Measurements from ENCODE around the gene PARVA. TPM values are rescaled to one million over a fixed set of nuclear protein-coding genes. Genes with fewer than 3 reads are reported as not detected.
"Not testable (repeated sequence)": the region's sequence is repeated elsewhere in the genome, so short reads cannot be mapped to it uniquely, and the experiment has no call there.

The PARVA gene, protein sequence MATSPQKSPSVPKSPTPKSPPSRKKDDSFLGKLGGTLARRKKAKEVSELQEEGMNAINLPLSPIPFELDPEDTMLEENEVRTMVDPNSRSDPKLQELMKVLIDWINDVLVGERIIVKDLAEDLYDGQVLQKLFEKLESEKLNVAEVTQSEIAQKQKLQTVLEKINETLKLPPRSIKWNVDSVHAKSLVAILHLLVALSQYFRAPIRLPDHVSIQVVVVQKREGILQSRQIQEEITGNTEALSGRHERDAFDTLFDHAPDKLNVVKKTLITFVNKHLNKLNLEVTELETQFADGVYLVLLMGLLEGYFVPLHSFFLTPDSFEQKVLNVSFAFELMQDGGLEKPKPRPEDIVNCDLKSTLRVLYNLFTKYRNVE
- total RNA-seq (2014; rRNA removed; shearing (Covaris generic)) = 6.6 and 9.9 TPM in 2 replicates

DNA sequence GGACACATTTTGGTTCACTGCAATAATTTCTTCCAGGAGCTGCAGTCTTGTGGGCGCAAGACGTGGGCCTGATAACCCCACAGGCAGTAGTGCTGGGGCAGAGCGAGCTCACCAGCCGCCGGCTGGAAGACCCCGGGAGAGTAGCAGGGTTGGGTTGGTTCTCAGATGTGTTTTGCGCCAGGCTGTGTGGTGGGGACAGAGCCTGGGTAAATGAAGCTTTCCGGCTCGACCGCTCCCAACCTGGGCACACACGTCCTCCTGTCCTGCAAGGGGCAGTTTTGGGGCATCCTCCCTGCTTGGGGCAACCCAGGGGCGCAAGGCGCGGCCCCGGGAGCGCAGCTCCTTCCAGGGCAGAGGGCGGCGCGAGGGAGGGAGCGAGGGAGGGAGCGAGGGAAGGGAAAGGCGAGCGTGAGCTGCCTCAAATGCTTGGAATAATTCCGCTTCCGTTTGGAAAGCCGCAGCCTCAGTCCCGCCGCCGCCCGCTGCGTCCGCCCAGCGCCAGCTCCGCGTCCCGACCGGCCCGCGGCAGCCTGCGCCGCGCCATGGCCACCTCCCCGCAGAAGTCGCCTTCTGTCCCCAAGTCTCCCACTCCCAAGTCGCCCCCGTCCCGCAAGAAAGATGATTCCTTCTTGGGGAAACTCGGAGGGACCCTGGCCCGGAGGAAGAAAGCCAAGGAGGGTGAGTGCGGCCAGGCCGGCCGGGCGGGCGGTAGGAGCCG is at the start of gene PARVA:
Gene PARVA, plus strand, starts transcription at position 466 of the 718 bp plus-strand sequence. Its CDS starts 77 bp downstream, at position 543.
- in situ Hi-C loops (cut with HindIII; ENCODE audit: low sequenced_read_pairs) = no loop called here
- peak; percentile 66 for DNase-seq (ENCODE audit: low spot score)

GRCh38 chr11:12329169-12329568 is 48.2 kb upstream of the PARVA start:
- in situ Hi-C loops (cut with HindIII; ENCODE audit: low sequenced_read_pairs) = no loop called here
- no peak for DNase-seq (ENCODE audit: low spot score)

DNA sequence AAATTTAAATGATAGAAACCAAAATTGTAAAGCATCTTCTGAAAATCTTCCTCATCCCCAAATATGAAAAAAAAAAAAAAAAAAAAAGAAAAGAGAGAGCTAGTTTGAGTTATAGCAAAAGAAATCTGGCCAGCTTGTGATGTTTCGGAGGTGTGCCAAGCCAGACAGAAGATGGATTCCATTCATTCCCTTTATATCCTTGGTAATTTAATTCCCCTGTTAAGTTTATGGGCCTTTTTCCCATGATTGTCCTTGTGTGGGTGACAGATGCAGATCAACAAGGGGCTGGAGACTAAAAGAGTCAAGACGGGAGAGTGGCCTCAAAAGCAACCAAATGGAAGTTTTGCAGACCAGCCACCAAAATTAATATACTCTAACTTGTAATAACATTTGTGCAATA is 47.6 kb upstream of the PARVA start:
- no peak for DNase-seq (ENCODE audit: low spot score)
- in situ Hi-C loops (cut with HindIII; ENCODE audit: low sequenced_read_pairs) = no loop called here

GRCh38 chr11:12330485-12331231 is 46.7 kb upstream of the PARVA start:
- peak; percentile 12 for DNase-seq (ENCODE audit: low spot score)
- in situ Hi-C loops (cut with HindIII; ENCODE audit: low sequenced_read_pairs) = no loop called here

DNA sequence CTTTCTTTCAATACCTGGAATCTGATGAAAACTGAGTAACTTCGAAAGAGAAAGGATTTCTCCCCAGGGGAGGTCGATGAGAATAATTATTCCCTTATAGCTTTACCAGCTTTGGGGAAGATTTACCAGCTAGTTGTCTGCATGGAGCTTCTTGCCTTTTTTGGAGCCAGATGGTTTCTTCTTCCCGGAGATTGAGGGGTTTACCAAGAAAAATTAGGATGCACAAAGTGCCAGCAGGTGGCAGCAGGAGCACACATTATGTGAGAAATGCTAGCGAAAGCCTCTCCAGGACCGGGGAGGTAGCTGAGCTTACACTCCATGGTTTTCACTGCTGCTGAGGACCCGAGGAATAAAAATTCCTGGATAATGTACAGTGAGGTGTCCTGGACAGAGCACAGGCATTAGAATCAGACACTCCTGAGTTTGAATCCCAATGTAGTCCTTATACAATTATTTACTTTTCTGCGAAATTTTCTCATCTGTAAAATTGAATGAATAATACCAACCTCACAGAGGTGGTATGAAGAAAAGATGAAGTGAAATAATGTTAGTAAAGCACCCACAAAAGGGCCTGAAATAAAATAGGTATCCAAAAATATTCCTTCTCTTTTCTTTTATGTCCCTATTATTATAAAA is 46.0 kb upstream of the PARVA start:
- peak; percentile 94 for DNase-seq (ENCODE audit: low spot score)
- in situ Hi-C loops (cut with HindIII; ENCODE audit: low sequenced_read_pairs) = no loop called here

DNA sequence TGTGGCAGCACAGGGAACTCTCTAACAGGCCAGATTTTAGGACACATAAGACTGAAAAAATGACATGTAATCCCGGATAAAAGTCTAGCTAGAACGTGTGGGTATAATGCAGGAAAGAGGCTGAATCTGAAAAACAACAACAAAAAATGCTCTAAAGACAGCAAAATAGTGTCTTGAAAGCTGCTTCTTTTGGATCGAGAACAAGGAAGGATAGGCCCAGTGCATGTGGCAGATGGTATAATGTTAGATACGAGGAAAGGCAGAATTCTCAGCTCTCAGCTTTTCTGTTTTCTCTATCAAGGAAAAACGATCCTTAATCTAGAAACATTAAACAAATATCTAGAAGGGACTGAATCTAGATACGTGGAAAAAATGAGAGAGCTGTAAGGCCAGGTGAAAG is 33.8 kb upstream of the PARVA start:
- in situ Hi-C loops (cut with HindIII; ENCODE audit: low sequenced_read_pairs) = no loop called here
- DNase-seq (ENCODE audit: low spot score) = no peak

DNA sequence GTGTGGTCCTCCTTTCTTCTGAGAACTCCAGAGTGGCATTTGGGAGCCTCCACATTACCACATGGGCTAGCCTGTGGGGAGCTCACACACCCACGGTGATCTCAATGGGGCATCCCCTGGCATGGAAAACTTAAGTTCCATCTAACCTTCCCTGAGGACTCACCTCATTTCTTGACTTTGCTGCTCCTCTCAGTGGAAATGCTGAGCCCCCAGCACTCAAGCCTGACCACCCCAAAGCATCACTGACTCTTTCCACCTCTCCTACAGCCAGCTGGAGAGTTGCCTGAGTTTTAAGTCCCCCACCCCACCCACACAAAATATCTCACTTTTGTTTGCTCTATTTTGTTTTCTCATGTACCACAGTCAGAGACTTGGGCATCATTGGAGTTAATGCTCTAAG is 23.8 kb upstream of the PARVA start:
- DNase-seq (ENCODE audit: low spot score) = no peak
- in situ Hi-C loops (cut with HindIII; ENCODE audit: low sequenced_read_pairs) = no loop called here

DNA sequence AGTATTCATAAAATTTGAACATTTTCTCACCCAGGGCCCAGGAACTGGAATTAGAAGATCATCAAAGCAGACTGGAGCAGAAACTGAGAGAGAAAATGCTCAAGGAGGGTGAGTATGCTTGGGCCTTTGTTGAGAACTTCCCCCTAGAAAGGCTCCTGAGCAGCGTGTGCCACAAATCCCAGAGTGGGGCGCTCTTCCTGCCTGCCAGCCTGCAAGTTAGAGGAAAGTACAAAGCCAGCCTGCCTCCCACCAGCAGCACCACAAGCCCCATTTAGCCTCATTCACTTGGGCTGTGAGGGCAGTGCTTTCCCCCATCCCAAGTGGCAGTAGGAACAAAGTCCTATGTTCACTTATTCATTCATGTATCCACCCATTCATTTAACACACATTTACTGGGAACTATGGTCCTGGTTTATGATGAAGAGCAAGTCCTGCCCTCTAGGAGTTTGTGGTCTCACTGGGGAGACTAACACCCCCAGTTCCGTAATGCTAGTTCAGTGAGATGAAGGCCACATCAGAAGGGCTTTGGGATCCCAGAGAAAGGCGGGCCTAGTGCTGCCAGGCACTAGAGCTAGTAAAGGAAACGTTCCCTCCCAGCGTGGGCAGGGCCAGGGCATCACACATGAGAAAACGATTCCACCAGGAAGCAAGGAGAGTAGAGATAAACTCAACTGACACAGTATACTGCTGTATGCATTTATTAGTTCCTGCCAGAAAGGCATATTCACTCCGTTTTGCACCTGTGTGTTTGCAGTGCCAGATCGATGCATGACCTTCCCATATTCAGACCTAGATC is 22.4 kb upstream of the PARVA start:
- in situ Hi-C loops (cut with HindIII; ENCODE audit: low sequenced_read_pairs) = no loop called here

DNA sequence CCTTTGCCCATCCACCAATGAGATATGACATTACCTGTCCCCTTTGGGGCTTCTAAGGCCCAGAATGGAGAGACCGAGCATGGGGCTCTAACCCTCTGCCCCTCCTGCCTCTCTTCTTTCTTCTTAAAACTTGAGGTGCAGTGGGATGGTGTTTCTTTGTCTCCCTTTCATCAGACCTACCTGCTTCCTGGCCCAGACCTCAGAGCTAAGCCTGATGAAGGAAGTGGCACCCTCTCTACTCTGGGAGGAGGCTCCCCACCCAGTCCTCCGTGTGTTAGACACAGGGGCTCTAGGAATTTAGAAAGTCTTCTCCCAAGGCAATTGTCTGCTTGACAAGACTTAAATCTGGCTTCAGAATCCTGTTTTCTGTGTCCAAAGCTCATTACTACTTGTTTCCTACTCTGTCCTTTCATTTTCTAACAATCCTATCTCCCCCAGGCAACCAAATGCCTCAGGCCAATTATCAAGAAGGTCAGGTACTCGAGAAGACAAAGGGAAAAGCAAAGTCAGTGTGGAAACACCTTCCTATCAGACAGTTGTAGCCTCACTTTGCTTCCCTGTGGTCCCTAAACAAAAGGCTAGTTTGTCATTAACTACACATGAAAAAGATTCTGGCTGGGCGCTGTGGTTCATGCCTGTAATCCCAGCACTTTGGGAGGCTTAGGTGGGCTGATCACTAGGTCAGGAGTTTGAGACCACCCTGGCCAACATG is 20.3 kb upstream of the PARVA start:
- in situ Hi-C loops (cut with HindIII; ENCODE audit: low sequenced_read_pairs) = no loop called here
- no peak for DNase-seq (ENCODE audit: low spot score)

More for the DNA sequence above, 22.4 kb upstream of the PARVA start:
- DNase-seq (ENCODE audit: low spot score) = no peak

DNA sequence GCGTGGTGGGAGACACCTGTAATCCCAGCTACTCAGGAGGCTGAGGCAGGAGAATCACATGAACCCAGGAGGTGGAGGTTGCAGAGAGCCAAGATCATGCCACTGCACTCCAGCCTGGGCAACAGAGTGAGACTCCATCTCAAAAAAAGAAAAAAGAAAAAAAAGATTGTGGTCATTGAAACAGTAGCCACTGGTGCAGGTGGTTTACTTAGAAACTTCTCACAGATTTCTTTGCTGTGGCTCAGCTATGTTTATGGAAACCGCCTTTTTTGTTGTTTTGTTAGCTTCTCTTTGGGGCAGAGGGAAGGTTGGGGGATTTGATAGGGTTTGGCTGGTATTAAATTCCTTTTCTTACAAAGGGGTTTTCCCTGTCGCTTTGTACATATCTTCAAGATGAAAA is 19.7 kb upstream of the PARVA start:
- in situ Hi-C loops (cut with HindIII; ENCODE audit: low sequenced_read_pairs); DNase-seq (ENCODE audit: low spot score): not testable (repeated sequence)

DNA sequence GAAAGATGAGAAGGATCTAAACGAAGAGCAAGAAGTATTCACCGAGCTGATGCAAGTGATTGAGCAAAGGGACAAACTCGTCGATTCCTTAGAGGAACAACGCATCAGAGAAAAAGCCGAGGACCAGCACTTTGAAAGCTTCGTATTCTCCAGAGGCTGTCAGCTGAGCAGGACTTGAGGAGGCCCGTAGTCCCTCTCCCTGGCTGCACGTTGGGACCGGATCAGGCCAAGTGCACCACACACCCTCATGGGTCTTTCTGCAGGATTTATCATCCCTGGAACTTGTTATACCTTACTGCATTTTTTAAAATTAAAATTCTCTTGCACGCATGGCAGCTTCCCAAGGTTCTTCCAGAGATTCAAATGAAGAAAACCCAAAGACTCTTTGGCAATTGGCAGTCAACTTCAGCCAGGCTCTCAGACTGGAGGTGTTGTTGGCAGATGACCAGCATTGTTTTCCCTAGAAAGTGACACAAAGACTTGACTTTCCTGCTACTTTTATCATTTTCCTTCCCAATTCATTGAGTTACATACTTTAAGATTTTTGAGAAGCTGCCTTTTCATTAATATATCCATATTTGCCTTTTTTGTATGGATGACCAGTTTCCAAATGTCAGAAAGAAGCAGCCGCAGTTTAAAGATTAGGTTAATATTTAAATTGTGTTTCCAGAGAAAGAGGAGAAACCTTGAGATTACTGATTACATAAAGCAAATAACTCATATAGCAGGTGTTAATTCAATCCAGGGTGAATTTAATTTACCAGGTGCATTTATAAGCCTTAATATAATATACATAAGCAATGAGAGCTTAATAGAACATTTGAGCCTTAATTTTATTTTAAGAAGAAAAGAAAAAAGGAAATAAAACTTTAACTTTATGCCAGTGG is 18.8 kb upstream of the PARVA start:
- DNase-seq (ENCODE audit: low spot score) = no peak
- in situ Hi-C loops (cut with HindIII; ENCODE audit: low sequenced_read_pairs) = no loop called here

DNA sequence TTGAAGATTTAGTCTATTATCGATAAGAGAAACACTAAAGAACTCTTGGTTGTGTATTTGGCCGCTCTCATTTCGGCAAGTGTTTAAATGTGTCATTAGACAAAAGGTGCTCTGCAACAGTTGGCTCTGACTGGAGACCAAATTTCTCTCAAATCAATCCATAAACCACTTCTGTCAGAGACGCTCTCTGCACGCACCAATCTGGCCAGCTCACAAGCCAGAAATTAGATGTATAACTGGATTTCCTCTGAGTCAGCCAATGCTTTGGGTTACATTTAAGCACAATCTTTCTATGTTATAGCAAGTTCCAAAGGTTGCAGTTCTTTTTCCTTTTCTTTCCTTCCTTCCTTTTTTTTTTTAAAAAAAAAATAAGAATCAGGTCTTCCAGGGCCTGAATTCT is 17.6 kb upstream of the PARVA start:
- no peak for DNase-seq (ENCODE audit: low spot score)
- in situ Hi-C loops (cut with HindIII; ENCODE audit: low sequenced_read_pairs) = no loop called here

- no peak for DNase-seq (ENCODE audit: low spot score)
- in situ Hi-C loops (cut with HindIII; ENCODE audit: low sequenced_read_pairs) = no loop called here
Observed at GRCh38 chr11:12361682-12362081, 15.7 kb upstream of the PARVA start.

GRCh38 chr11:12362857-12363256 is 14.5 kb upstream of the PARVA start:
- DNase-seq (ENCODE audit: low spot score) = no peak
- in situ Hi-C loops (cut with HindIII; ENCODE audit: low sequenced_read_pairs) = no loop called here

- no peak for DNase-seq (ENCODE audit: low spot score)
- in situ Hi-C loops (cut with HindIII; ENCODE audit: low sequenced_read_pairs) = no loop called here
Observed at GRCh38 chr11:12363373-12363772, 14.0 kb upstream of the PARVA start.

DNA sequence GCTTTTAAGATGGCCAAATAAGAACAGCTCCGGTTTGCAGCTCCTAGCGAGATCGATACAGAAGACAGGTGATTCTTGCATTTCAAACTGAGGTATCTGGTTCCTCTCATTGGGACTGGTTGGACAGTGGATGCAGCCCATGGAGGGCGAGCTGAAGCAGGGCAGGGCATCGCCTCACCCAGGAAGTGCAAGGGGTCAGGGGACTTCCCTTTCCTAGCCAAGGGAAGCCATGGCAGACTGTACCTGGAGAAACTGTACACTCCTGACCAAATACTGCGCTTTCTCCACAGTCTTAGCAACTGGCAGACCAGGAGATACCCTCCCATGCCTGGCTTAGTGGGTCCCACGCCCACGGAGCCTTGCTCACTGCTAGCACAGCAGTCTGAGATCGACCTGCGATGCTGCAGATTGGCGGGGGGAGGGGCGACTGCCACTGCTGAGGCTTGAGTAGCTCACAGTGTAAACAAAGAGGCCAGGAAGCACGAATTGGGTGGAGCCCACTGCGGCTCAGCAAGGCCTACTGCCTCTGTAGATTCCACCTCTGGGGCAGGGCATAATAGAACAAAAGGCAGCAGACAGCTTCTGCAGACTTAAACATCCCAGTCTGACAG is 11.3 kb upstream of the PARVA start:
- in situ Hi-C loops (cut with HindIII; ENCODE audit: low sequenced_read_pairs); DNase-seq (ENCODE audit: low spot score): not testable (repeated sequence)

GRCh38 chr11:12367057-12367456 is 10.3 kb upstream of the PARVA start:
- DNase-seq (ENCODE audit: low spot score) = not testable (repeated sequence)

More at GRCh38 chr11:12367057-12367456, 10.3 kb upstream of the PARVA start:
- in situ Hi-C loops (cut with HindIII; ENCODE audit: low sequenced_read_pairs) = not testable (repeated sequence)
